T-cell (primary cell): ENCODE measurements around the gene KDM5B. TPM values are rescaled to one million over a fixed set of nuclear protein-coding genes. Genes with fewer than 3 reads are reported as not detected.
"Not testable (repeated sequence)": the region's sequence is repeated elsewhere in the genome, so short reads cannot be mapped to it uniquely, and the experiment has no call there.

Experiments
- ATAC-seq, 4 experiments: fragments of 200-7000 bp in 3 of 4; fragments of 150-1000 bp in 1 of 4; cut with Tn5 transposase; replicated peaks in 1 of 4; 1 replicate in 3 of 4; 2 replicates in 1 of 4; pipeline ENCODE4 v1.10.0; 2021; ENCODE audit warnings: moderate library complexity in 3 of 4, mild to moderate bottlenecking in 2 of 4, moderate number of reproducible peaks in 1 of 4
- CTCF ChIA-PET, 2 donors: fragments of 300-600 bp; sonication (Branson Sonifier 250); formaldehyde crosslinking; loops; one replicate each; lab custom pipeline; 2022; ENCODE audit warnings: antibody characterized with exemption in 2 of 2; lab: Charles Lee
- POLR2A ChIA-PET, 2 donors: fragments of 300-600 bp; sonication (Branson Sonifier 250); formaldehyde crosslinking; loops; one replicate each; lab custom pipeline; 2022; ENCODE audit warnings: antibody characterized with exemption in 2 of 2; lab: Charles Lee
- DNase-seq, 35 experiments: peaks; one replicate each; pipeline versions ENCODE4 v3.0.0 to v3.0.0-alpha.2; 2013 to 2023
- H3K27ac ChIP-seq: one replicate; pipeline ENCODE4 v1.5.1; 2013; ENCODE audit warnings: low read length
- H3K27me3 ChIP-seq, 2 experiments: replicated peaks in 1 of 2; 1 replicate in 1 of 2; 2 replicates in 1 of 2; pipeline versions ENCODE4 v1.6.1 to v1.7.0; 2013; ENCODE audit warnings: low read length in 1 of 2, mixed read lengths in 1 of 2; ENCODE audit not compliant: control insufficient read depth in 2 of 2, insufficient read depth in 2 of 2; ENCODE audit errors: extremely low read depth in 1 of 2
- H3K36me3 ChIP-seq, 2 donors: 1 replicate in 1 of 2; 2 replicates in 1 of 2; pipeline versions ENCODE4 v1.6.1 to v1.7.0; 2013; ENCODE audit warnings: low read length in 1 of 2; ENCODE audit not compliant: control insufficient read depth in 2 of 2, insufficient read depth in 1 of 2; ENCODE audit errors: extremely low read depth in 1 of 2
- H3K4me1 ChIP-seq, 2 experiments: 1 replicate in 1 of 2; 2 replicates in 1 of 2; pipeline versions ENCODE4 v1.6.1 to v1.7.0; 2013; ENCODE audit warnings: low read length in 2 of 2, mixed read lengths in 1 of 2; ENCODE audit not compliant: insufficient read depth in 2 of 2, control insufficient read depth in 1 of 2; ENCODE audit errors: extremely low read depth in 1 of 2
- H3K4me3 ChIP-seq, 2 donors: 1 replicate in 1 of 2; 2 replicates in 1 of 2; pipeline versions ENCODE4 v1.5.1 to v1.7.0; 2013; ENCODE audit warnings: mild to moderate bottlenecking in 2 of 2, low read length in 1 of 2, moderate library complexity in 1 of 2; ENCODE audit not compliant: control insufficient read depth in 1 of 2; ENCODE audit errors: extremely low read depth in 1 of 2
- H3K9me3 ChIP-seq: 2 replicates; pipeline ENCODE4 v1.7.0; 2013
- H3K27ac Mint-ChIP-seq, 2 donors: one replicate each; pipeline ENCODE4 v1.8.0; 2020 to 2021; ENCODE audit warnings: mild to moderate bottlenecking in 2 of 2, mixed read lengths in 2 of 2
- H3K27me3 Mint-ChIP-seq, 2 donors: one replicate each; pipeline ENCODE4 v1.8.0; 2021 to 2022; ENCODE audit warnings: mixed read lengths in 2 of 2
- H3K36me3 Mint-ChIP-seq: one replicate; pipeline ENCODE4 v1.8.0; 2021; ENCODE audit warnings: mixed read lengths
- H3K4me1 Mint-ChIP-seq, 3 donors: one replicate each; pipeline ENCODE4 v1.8.0; 2020 to 2022; ENCODE audit warnings: mixed read lengths in 3 of 3, mild to moderate bottlenecking in 1 of 3
- H3K4me3 Mint-ChIP-seq, 3 donors: one replicate each; pipeline ENCODE4 v1.8.0; 2020 to 2022; ENCODE audit warnings: mild to moderate bottlenecking in 3 of 3, mixed read lengths in 3 of 3, moderate library complexity in 3 of 3
- H3K9me3 Mint-ChIP-seq, 3 donors: one replicate each; pipeline ENCODE4 v1.8.0; 2020 to 2022; ENCODE audit warnings: mixed read lengths in 3 of 3
- whole genome bisulfite sequencing: methylation state at CpG from one replicate; pipeline ENCODE4 v1.1.5; 2013; ENCODE audit warnings: missing lambda C conversion rate; ENCODE audit not compliant: insufficient coverage; 5-methylcytosine and 5-hydroxymethylcytosine counted together
- total RNA-seq, 35 experiments: library from RNA in 6 of 35; stranded (reverse) in 6 of 35; fragments of 120-200 nt in 1 of 35; gene quantifications; one replicate each; pipeline versions ENCODE4 v1.2.1 to v1.2.4 and lab custom pipeline; 2013 to 2026

The KDM5B gene
- total RNA-seq, 5 donors from 2014 or later (not counting 1 experiment from before 2014, with no cell fraction given), result 46.3 to 71.7 (median 56.5) TPM

DNA sequence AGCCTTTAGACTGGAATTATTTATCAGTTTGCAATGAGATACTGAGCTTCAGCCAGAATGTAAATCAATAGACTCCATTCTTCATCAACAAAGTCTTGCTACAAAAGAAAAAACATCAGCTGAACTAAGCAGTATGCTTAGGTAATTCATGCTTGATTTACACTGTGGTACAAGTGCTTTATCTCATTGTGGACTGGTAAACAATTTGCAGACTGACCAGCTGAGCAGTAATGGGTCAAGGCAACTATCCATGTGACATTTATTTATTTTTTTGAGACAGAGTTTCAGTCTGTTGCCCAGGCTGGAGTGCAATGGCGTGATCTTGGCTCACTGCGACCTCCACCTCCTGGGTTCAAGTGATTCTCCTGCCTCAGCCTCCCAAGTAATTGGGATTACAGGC lies 58.2 kb downstream of the KDM5B start:
- Mint-ChIP-seq H3K27me3 (no peaks in the 10 kb centered on the region), H3K36me3 (peaks cover 57% of the 10 kb centered on the region), H3K27ac (no peak overlapping the region), H3K9me3 (peaks cover 1 to 2% (median 2%) of the 10 kb centered on the region in 3 donors), H3K4me3 (no peak overlapping the region), H3K4me1 (no peaks in the 10 kb centered on the region)
- Histone ChIP-seq H3K4me1 (no peaks in the 10 kb centered on the region), H3K27me3 (no peaks in the 10 kb centered on the region), H3K27ac (no peak overlapping the region), H3K4me3 (no peak overlapping the region), H3K9me3 (no peaks in the 10 kb centered on the region), H3K36me3 (peaks cover 7 to 57% of the 10 kb centered on the region in 2 donors)
- CTCF ChIA-PET, result interaction anchor here (0.8 to 2.0 kb wide), 3 partner anchors 9 to 250 kb away, joined by 3 to 12 read pairs (median 3); no protein-coding TSS in a partner anchor
- DNase-seq, result no peak
- no peak for ATAC-seq
- POLR2A ChIA-PET, result no interaction called here
- WGBS, result no CpG with 5 or more reads among the region's 2 CpGs

GRCh38 chr1:202745323-202745888 lies 62.8 kb downstream of the KDM5B start:
- Histone ChIP-seq H3K9me3 (no peaks in the 10 kb centered on the region), H3K27ac (no peak overlapping the region), H3K4me1 (no peaks in the 10 kb centered on the region), H3K27me3 (no peaks in the 10 kb centered on the region), H3K4me3 (no peak overlapping the region), H3K36me3 (peaks cover 11 to 62% of the 10 kb centered on the region in 2 donors)
- ChIA-PET POLR2A (no interaction called here), CTCF (interaction anchor here in 1 of 2 donors (1.4 kb wide), 1 partner anchor 254 kb away, joined by 3 read pairs; no protein-coding TSS in a partner anchor)
- H3K36me3 Mint-ChIP-seq, result peaks cover 71% of the 10 kb centered on the region
- no CpG with 5 or more reads among the region's 3 CpGs for WGBS
- H3K27ac Mint-ChIP-seq, result no peak overlapping the region
- H3K4me1 Mint-ChIP-seq, result no peaks in the 10 kb centered on the region
- DNase-seq (no peak), ATAC-seq (no peak)
- peaks cover 4 to 6% (median 5%) of the 10 kb centered on the region in 3 donors for H3K9me3 Mint-ChIP-seq
- no peaks in the 10 kb centered on the region for H3K27me3 Mint-ChIP-seq
- H3K4me3 Mint-ChIP-seq, result no peak overlapping the region

- H3K4me3 Mint-ChIP-seq, H3K4me1 ChIP-seq, H3K9me3 ChIP-seq, DNase-seq, H3K4me1 Mint-ChIP-seq, H3K27ac ChIP-seq, H3K27ac Mint-ChIP-seq, ATAC-seq, H3K27me3 ChIP-seq, H3K9me3 Mint-ChIP-seq, H3K4me3 ChIP-seq, POLR2A ChIA-PET, H3K27me3 Mint-ChIP-seq: not testable (repeated sequence)
- no CpG with 5 or more reads among the region's 3 CpGs for WGBS
- CTCF ChIA-PET, result interaction anchor here in 1 of 2 donors (1.4 kb wide), 1 partner anchor 255 kb away, joined by 3 read pairs; no protein-coding TSS in a partner anchor
- peaks cover 11 to 62% of the 10 kb centered on the region in 2 donors for H3K36me3 ChIP-seq
- H3K36me3 Mint-ChIP-seq, result peaks cover 71% of the 10 kb centered on the region
These were observed 63.5 kb downstream of the KDM5B start for GRCh38 chr1:202744770-202745169.

- H3K4me3 Mint-ChIP-seq, result no peak overlapping the region
- no peak for ATAC-seq
These were observed 65.7 kb downstream of the KDM5B start for GRCh38 chr1:202742496-202742895.

DNA sequence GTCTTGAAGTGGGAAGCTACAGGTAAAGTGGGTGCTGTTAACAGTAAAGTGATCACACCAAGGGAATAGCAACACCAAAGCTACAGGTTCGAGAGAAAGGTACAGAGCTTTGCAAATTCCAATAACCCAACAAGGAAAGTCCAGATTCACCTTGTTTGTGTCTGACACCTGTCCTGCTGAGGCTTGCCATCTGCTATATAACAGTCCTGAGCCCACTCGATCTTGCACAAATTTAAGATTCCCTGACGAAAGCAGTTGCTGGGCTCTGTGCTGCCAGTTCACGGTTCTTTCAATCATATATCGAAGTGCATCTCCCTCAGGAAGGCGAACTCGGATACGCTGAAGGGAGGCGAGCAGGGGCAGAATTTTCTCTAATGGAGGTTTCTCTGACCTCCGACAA lies 75.0 kb downstream of the KDM5B start:
- CTCF ChIA-PET, result no interaction called here
- H3K4me3 Mint-ChIP-seq, result no peak overlapping the region
- Histone ChIP-seq H3K9me3 (no peaks in the 10 kb centered on the region), H3K27me3 (no peaks in the 10 kb centered on the region), H3K27ac (no peak overlapping the region), H3K36me3 (peaks cover 12 to 80% of the 10 kb centered on the region in 2 donors), H3K4me1 (no peaks in the 10 kb centered on the region), H3K4me3 (no peak overlapping the region)
- H3K9me3 Mint-ChIP-seq, result no peaks in the 10 kb centered on the region
- DNase-seq, result no peak
- no peaks in the 10 kb centered on the region for H3K4me1 Mint-ChIP-seq
- peaks cover 70% of the 10 kb centered on the region for H3K36me3 Mint-ChIP-seq
- POLR2A ChIA-PET, result no interaction called here
- ATAC-seq, result no peak
- H3K27me3 Mint-ChIP-seq, result no peaks in the 10 kb centered on the region
- WGBS, result 97% methylated on average over 10 of the region's 10 CpGs
- no peak overlapping the region for H3K27ac Mint-ChIP-seq

More at GRCh38 chr1:202742496-202742895, 65.7 kb downstream of the KDM5B start:
- Mint-ChIP-seq H3K4me1 (no peaks in the 10 kb centered on the region), H3K27me3 (no peaks in the 10 kb centered on the region), H3K36me3 (peaks cover 63% of the 10 kb centered on the region), H3K27ac (no peak overlapping the region), H3K9me3 (peaks cover 4 to 6% (median 5%) of the 10 kb centered on the region in 3 donors)
- no peak overlapping the region for H3K27ac ChIP-seq
- peaks cover 6 to 57% of the 10 kb centered on the region in 2 donors for H3K36me3 ChIP-seq
- H3K4me1 ChIP-seq, result no peaks in the 10 kb centered on the region
- H3K9me3 ChIP-seq, result no peaks in the 10 kb centered on the region
- 95% methylated on average over 6 of the region's 6 CpGs for WGBS
- CTCF ChIA-PET, result no interaction called here
- POLR2A ChIA-PET, result interaction anchor here in 1 of 2 donors (1.1 kb wide), 1 partner anchor 8 kb away, joined by 5 read pairs; no protein-coding TSS in a partner anchor
- H3K27me3 ChIP-seq, result no peaks in the 10 kb centered on the region
- H3K4me3 ChIP-seq, result no peak overlapping the region
- no peak for DNase-seq

DNA sequence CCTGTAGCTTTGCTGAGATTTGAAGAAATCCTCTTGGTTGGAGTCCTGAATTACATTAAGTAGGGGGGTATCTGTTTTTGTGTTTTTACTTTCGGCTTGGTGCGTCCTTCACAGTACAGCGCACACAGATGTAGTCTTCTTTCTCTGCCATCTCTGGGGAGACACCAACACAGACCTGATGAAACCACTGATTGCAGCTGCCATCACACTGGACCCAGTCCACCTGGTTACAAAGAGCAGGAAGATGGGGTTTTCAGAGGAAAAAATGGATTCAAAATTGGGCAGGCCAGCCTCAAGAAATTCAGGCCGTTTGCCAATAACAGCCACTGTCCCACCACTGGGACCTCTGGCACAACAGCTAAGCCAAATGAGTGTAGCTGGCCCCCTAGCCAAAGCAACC lies 79.3 kb downstream of the KDM5B start:
- H3K9me3 ChIP-seq, result no peaks in the 10 kb centered on the region

More for the DNA sequence above, 79.3 kb downstream of the KDM5B start:
- POLR2A ChIA-PET, result interaction anchor here in 1 of 2 donors (0.7 kb wide), 1 partner anchor 44 kb away, joined by 3 read pairs; no protein-coding TSS in a partner anchor
- ATAC-seq, result no peak
- CTCF ChIA-PET, result interaction anchor here (0.9 to 1.6 kb wide), 2 partner anchors 9 to 20 kb away, joined by 3 to 13 read pairs; no protein-coding TSS in a partner anchor
- 83% methylated on average over 3 of the region's 4 CpGs for WGBS
- no peaks in the 10 kb centered on the region for H3K27me3 ChIP-seq
- no peak for DNase-seq
- no peaks in the 10 kb centered on the region for H3K4me1 ChIP-seq
- Mint-ChIP-seq H3K4me1 (no peaks in the 10 kb centered on the region), H3K27me3 (no peaks in the 10 kb centered on the region), H3K9me3 (no peaks in the 10 kb centered on the region), H3K36me3 (peaks cover 65% of the 10 kb centered on the region), H3K4me3 (no peak overlapping the region), H3K27ac (no peak overlapping the region)
- H3K4me3 ChIP-seq, result no peak overlapping the region
- H3K27ac ChIP-seq, result no peak overlapping the region
- peaks cover 3 to 65% of the 10 kb centered on the region in 2 donors for H3K36me3 ChIP-seq
